HG02970 (cell line): ENCODE results near the gene SPTBN1.

Experiments
- ATAC-seq: cut with Tn5 transposase; IDR thresholded peaks from one replicate; pipeline ENCODE4 v1.9.1; 2021; ENCODE audit warnings: mild to moderate bottlenecking, moderate library complexity, moderate number of reproducible peaks; ENCODE audit not compliant: unreplicated experiment, low FRiP score

Gene SPTBN1

GRCh38 chr2:54455563-54456361, at the start of gene SPTBN1:
SPTBN1 (plus strand) TSS chr2:54456327; CDS start chr2:54526419, 70,092 bp downstream.
- no peak for ATAC-seq

GRCh38 chr2:54407693-54408092, 48.4 kb upstream of the SPTBN1 start:
- no peak for ATAC-seq

GRCh38 chr2:54408288-54408687, 47.8 kb upstream of the SPTBN1 start:
- no peak for ATAC-seq

GRCh38 chr2:54409752-54410151, 46.4 kb upstream of the SPTBN1 start:
- no peak for ATAC-seq

- ATAC-seq, result no peak
These were observed 44.2 kb upstream of the SPTBN1 start for GRCh38 chr2:54411801-54412354.

GRCh38 chr2:54416166-54416813, 39.8 kb upstream of the SPTBN1 start:
- ATAC-seq, result no peak

GRCh38 chr2:54416938-54417337, 39.2 kb upstream of the SPTBN1 start:
- no peak for ATAC-seq

GRCh38 chr2:54417577-54417976, 38.5 kb upstream of the SPTBN1 start:
- ATAC-seq, result no peak

GRCh38 chr2:54419388-54419787, 36.7 kb upstream of the SPTBN1 start:
- ATAC-seq, result no peak

GRCh38 chr2:54419855-54420523, 36.1 kb upstream of the SPTBN1 start:
- ATAC-seq, result no peak

- ATAC-seq, result no peak
These were observed 35.5 kb upstream of the SPTBN1 start for GRCh38 chr2:54420524-54421172.

GRCh38 chr2:54422072-54422581, 34.0 kb upstream of the SPTBN1 start:
- no peak for ATAC-seq

- no peak for ATAC-seq
These were observed 32.9 kb upstream of the SPTBN1 start for GRCh38 chr2:54423213-54423612.

GRCh38 chr2:54424555-54425163, 31.5 kb upstream of the SPTBN1 start:
- no peak for ATAC-seq

- no peak for ATAC-seq
These were observed 27.9 kb upstream of the SPTBN1 start for GRCh38 chr2:54428108-54428831.

- no peak for ATAC-seq
These were observed 27.1 kb upstream of the SPTBN1 start for GRCh38 chr2:54429054-54429453.

GRCh38 chr2:54429811-54430551, 26.1 kb upstream of the SPTBN1 start:
- ATAC-seq, result no peak

GRCh38 chr2:54430649-54431048, 25.5 kb upstream of the SPTBN1 start:
- ATAC-seq, result no peak
